Measurements from ENCODE around the gene USP8. TPM values are rescaled to one million over a fixed set of nuclear protein-coding genes. Genes with fewer than 3 reads are reported as not detected.
A peak's percentile ranks its signal among the peaks of the same experiment; 100 is the strongest.
"Not testable (repeated sequence)": the region's sequence is repeated elsewhere in the genome, so short reads cannot be mapped to it uniquely, and the experiment has no call there.

Gene USP8
- total RNA-seq, 4 donors from 2014 or later, result 30.8 to 49.3 (median 46.8) TPM

DNA sequence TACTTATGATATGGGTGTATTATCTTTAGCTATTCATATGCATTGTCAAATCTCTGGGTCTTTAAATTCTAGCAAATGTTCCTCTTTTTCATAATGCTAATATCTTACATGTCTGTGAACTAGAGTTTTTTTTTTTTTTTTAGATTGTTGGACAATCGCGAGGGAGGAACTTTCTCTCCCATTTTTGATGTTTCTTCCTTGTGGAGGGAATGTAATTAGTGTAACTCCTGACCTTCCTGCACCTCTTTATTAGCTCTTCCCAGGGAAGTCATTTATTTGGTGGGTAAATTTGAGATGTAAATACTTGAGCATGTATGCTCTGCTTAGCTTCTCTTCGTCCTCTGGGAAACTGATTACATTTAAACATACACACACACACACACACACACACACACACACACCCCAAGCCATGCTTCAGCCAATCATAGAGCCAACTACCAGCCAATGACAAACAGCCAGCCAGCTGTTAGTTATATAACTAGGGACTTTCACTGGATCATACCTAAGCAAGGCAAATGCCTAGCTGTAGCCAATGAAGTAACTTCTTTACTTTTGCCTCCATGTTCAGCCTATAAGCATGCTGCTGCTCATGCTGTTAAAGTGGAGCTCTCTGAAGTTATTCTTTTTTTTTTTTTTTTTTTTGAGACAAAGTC lies 8.3 kb upstream of the USP8 start:
- DNase-seq (no peak), ATAC-seq (no peak)
- Histone ChIP-seq H3K4me3 (no peak overlapping the region), H3K9me3 (no peaks in the 10 kb centered on the region), H3K36me3 (no peaks in the 10 kb centered on the region), H3K4me1 (no peaks in the 10 kb centered on the region), H3K27ac (no peak overlapping the region), H3K27me3 (no peaks in the 10 kb centered on the region)
- TF ChIP-seq, protein P1, sequence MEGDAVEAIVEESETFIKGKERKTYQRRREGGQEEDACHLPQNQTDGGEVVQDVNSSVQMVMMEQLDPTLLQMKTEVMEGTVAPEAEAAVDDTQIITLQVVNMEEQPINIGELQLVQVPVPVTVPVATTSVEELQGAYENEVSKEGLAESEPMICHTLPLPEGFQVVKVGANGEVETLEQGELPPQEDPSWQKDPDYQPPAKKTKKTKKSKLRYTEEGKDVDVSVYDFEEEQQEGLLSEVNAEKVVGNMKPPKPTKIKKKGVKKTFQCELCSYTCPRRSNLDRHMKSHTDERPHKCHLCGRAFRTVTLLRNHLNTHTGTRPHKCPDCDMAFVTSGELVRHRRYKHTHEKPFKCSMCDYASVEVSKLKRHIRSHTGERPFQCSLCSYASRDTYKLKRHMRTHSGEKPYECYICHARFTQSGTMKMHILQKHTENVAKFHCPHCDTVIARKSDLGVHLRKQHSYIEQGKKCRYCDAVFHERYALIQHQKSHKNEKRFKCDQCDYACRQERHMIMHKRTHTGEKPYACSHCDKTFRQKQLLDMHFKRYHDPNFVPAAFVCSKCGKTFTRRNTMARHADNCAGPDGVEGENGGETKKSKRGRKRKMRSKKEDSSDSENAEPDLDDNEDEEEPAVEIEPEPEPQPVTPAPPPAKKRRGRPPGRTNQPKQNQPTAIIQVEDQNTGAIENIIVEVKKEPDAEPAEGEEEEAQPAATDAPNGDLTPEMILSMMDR (IDR thresholded peaks at IDR 0.05 in 4 of 5, conservative IDR thresholded peaks at IDR 0.05 in 1 of 5), result no peak
- no peak for TF ChIP-seq POLR2A (IDR thresholded peaks at IDR 0.05)
- in situ Hi-C loops (cut with MboI; ENCODE audit: low sequenced_read_pairs in 4 of 4) (loop anchor here in 1 of 4 donors (25.0 kb wide), 1 partner anchor 96 kb away; no protein-coding TSS in a partner anchor), intact Hi-C loops (cut with DNase I; ENCODE audit: low total_unique reads) (no loop called here)

DNA sequence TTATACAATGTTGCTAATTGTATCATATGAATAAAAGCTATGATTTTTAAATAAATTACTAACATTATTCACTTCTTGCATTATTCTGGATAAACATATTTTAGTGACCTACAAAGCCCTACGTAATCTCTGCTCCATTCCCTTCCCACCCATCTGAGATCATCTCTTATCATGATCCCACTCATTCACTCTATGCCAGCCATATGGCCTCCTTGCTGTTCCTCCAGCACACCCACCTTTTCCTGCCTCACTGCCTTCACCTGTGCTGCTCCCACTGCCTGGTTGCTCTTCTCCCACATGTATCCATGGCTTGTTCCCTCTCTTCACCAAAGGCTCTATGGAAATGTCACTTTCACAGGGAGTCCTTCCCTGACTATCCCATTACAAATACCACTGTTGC lies 7.3 kb upstream of the USP8 start:
- TF ChIP-seq, protein P1 (IDR thresholded peaks at IDR 0.05 in 4 of 5, conservative IDR thresholded peaks at IDR 0.05 in 1 of 5), result no peak
- no peak for TF ChIP-seq POLR2A (IDR thresholded peaks at IDR 0.05)
- Histone ChIP-seq H3K4me1 (no peaks in the 10 kb centered on the region), H3K27ac (no peak overlapping the region), H3K9me3 (no peaks in the 10 kb centered on the region), H3K36me3 (no peaks in the 10 kb centered on the region), H3K4me3 (no peak overlapping the region), H3K27me3 (no peaks in the 10 kb centered on the region)
- DNase-seq (no peak), ATAC-seq (no peak)
- intact Hi-C loops (cut with DNase I; ENCODE audit: low total_unique reads) (no loop called here), in situ Hi-C loops (cut with MboI; ENCODE audit: low sequenced_read_pairs in 4 of 4) (loop anchor here in 1 of 4 donors (25.0 kb wide), 1 partner anchor 95 kb away; no protein-coding TSS in a partner anchor)

DNA sequence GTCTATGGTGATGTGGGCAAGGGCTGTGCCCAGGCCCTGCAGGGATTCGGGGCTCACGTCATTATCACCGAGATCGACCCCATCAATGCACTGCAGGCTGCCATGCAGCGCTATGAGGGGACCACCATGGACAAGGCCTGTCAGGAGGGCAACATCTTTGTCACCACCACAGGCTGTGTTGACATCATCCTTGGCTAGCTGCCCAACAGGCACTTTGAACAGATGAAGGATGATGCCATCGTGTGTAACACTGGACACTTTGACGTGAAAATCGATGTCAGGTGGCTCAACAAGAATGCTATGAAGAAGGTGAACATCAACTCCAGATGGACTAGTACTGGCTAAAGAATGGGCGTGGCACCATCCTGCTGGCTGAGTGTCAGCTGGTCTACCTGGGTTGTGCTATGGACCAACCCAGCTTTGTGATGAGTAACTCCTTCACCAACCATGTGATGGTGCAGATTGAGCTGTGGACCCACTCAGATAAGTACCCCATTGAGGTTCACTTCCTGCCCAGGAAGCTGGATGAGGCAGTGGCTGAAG lies 6.1 kb upstream of the USP8 start:
- Histone ChIP-seq H3K4me3 (no peak overlapping the region), H3K36me3 (no peaks in the 10 kb centered on the region)
- in situ Hi-C loops (cut with MboI; ENCODE audit: low sequenced_read_pairs in 4 of 4), result loop anchor here in 1 of 4 donors (25.0 kb wide), 1 partner anchor 94 kb away; no protein-coding TSS in a partner anchor

DNA sequence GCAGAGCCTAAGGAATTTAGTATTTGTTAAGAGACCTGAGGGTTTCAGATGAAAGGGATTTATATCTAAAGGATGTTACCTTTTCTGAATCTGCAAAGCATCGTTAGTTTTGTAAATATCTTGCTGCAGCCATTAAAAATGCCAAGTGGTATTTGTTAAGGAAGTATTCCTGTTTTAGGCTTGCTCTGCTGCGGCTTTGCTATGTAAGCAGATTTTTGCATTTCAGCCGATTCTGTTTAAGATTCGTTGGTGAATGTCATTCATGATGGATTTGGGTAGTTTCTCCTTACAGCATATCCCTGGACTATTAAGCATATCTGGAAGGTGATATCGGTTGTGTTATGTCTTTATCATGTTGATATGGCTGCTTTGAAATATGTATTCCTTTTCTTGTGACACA lies 1.0 kb downstream of the USP8 start:
- Histone ChIP-seq H3K27ac (peak overlapping the region; percentile 89 to 93 (median 90)), H3K4me1 (peaks cover 20 to 30% of the 10 kb centered on the region in 2 donors), H3K27me3 (no peaks in the 10 kb centered on the region), H3K4me3 (peak overlapping the region; percentile 83 to 94 (median 84)), H3K36me3 (no peaks in the 10 kb centered on the region), H3K9me3 (no peaks in the 10 kb centered on the region)
- intact Hi-C loops (cut with DNase I; ENCODE audit: low total_unique reads) (no loop called here), in situ Hi-C loops (cut with MboI; ENCODE audit: low sequenced_read_pairs in 4 of 4) (loop anchor here in 1 of 4 donors (10.0 to 25.0 kb wide), 2 partner anchors 70 to 487 kb away; partner anchors contain the start of genes AP4E1 and GABPB1)
- DNase-seq (no peak), ATAC-seq (no peak)
- no peak for TF ChIP-seq POLR2A (IDR thresholded peaks at IDR 0.05)
- TF ChIP-seq, protein P1 (IDR thresholded peaks at IDR 0.05 in 4 of 5, conservative IDR thresholded peaks at IDR 0.05 in 1 of 5), result no peak

More for the DNA sequence above, 6.1 kb upstream of the USP8 start:
- TF ChIP-seq, protein P1 (IDR thresholded peaks at IDR 0.05 in 4 of 5, conservative IDR thresholded peaks at IDR 0.05 in 1 of 5), result no peak
- TF ChIP-seq POLR2A (IDR thresholded peaks at IDR 0.05), result no peak
- no peak overlapping the region for H3K27ac ChIP-seq
- H3K9me3 ChIP-seq, result no peaks in the 10 kb centered on the region
- ATAC-seq, result no peak
- DNase-seq, result no peak
- intact Hi-C loops (cut with DNase I; ENCODE audit: low total_unique reads), result no loop called here
- no peaks in the 10 kb centered on the region for H3K27me3 ChIP-seq
- H3K4me1 ChIP-seq, result no peaks in the 10 kb centered on the region

DNA sequence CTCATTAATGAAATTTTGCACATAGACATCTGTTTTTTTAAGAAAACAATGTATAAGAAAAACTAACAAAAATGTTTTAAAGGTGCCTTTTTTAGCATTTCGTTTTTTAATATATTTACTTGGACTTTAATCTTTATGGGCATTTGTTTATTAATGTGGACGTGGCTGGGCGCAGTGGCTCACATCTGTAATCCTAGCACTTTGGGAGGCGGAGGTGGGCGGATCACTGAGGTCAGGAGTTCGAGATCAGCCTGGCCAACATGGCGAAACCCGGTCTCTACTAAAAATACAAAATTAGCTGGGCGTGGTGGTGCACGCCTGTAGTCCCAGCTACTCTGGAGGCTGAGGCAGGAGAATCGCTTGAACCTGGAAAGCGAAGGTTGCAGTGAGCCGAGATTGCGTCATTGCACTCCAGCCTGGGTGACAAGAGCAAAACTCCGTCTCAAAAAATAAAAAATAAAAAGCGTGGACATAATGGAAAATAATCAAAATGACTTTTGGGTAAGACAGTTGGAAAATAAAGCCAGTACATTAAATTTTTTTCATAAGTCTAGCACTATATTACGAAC lies 1.6 kb downstream of the USP8 start:
- DNase-seq; H3K36me3 ChIP-seq; H3K27me3 ChIP-seq; ATAC-seq; intact Hi-C loops (cut with DNase I; ENCODE audit: low total_unique reads); H3K9me3 ChIP-seq: not testable (repeated sequence)
- peak overlapping the region in 2 of 4 donors; percentile 91 to 93 for H3K27ac ChIP-seq
- in situ Hi-C loops (cut with MboI; ENCODE audit: low sequenced_read_pairs in 4 of 4), result loop anchor here in 1 of 4 donors (10.0 to 25.0 kb wide), 2 partner anchors 71 to 487 kb away; partner anchors contain the start of genes AP4E1 and GABPB1
- H3K4me3 ChIP-seq, result peak overlapping the region; percentile 83 to 94 (median 84)
- peaks cover 20 to 35% of the 10 kb centered on the region in 2 donors for H3K4me1 ChIP-seq

Measured in gastrocnemius medialis (tissue), 4 donors.